Measurements from ENCODE around the gene KLF6.

Gene KLF6

DNA sequence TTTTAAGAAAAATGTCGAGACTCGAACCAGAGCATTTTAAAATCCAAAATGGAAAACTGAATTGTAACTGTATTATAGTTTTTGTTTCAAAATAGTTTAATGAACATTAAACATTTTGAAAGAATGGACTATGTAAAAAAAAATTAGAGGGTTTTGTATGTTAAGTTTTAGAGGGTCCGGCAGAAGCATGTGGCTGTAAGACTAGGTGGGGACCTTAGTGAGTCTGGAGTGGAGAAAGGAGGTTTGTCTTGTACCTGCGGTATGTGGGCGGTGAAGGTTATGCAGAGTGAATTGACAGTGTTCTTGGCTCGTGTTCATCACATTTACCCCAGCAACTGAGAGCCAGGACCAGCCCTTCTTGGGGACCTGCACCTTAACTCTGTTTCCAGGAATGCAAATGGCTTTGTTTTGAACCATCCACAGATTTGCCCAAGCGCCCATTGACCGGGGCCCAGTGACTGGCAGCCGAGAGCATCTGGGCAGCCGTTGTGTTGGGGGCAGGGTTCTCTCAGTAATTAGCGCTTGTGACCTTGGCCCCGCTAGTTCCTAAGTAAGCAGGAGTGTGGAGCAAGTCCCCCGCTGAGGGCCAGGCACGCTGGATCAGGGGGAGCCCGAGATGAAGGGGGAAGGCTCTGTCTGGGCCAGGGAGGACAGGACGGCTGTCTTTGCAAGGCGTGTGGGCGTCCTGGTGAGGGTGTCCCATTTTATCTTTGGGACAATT lies 1.4 kb upstream of the KLF6 start:
- H2AK5ac ChIP-seq (ENCODE audit: low read depth, low read length): no peak overlapping the region
- WGBS, 2 donors (ENCODE audit: extremely low coverage in 2 of 2, insufficient read length in 2 of 2, insufficient replicate concordance in 1 of 2): no CpG with 5 or more reads among the region's 18 CpGs
- peaks cover 6 to 13% of the 10 kb centered on the region in 2 donors for H3K4me1 ChIP-seq (ENCODE audit: control insufficient read depth in 2 of 2, insufficient read depth in 1 of 2, low read depth in 1 of 2, low read length in 2 of 2)
- peaks cover 3% of the 10 kb centered on the region for H3K79me1 ChIP-seq (ENCODE audit: low read depth, low read length)
- H2BK12ac ChIP-seq (ENCODE audit: low read length): no peak overlapping the region
- peak overlapping the region; percentile 2 for H3K4me2 ChIP-seq (ENCODE audit: insufficient read depth, low read length, poor library complexity, severe bottlenecking)
- H3K18ac ChIP-seq (ENCODE audit: low read length): peak overlapping the region; percentile 18
- H2AFZ ChIP-seq (ENCODE audit: low read length): no peak overlapping the region
- H4K8ac ChIP-seq (ENCODE audit: low read depth, low read length): no peak overlapping the region
- peaks cover 4 to 12% of the 10 kb centered on the region in 2 donors for H3K36me3 ChIP-seq (replicated peaks in 1 of 2; ENCODE audit: control insufficient read depth in 2 of 2, insufficient read depth in 2 of 2, low read length in 2 of 2)
- H3K14ac ChIP-seq (ENCODE audit: low read length): no peak overlapping the region
- H2BK120ac ChIP-seq (ENCODE audit: low read depth, low read length): no peak overlapping the region
- no peak overlapping the region for H3K4ac ChIP-seq (ENCODE audit: low read length)
- H3K9me3 ChIP-seq (replicated peaks in 1 of 2; ENCODE audit: control insufficient read depth in 2 of 2, insufficient read depth in 1 of 2, low read depth in 1 of 2, low read length in 2 of 2): peaks cover 0 to 20% of the 10 kb centered on the region in 2 donors
- H3K9ac ChIP-seq (ENCODE audit: low read depth, low read length, poor library complexity): no peak overlapping the region
- no peak overlapping the region for H2BK5ac ChIP-seq (ENCODE audit: low read length)
- no peak for DNase-seq (ENCODE audit: low spot score)
- H3K27ac ChIP-seq (replicated peaks; ENCODE audit: low read length): no peak overlapping the region
- no peak overlapping the region for H4K91ac ChIP-seq (ENCODE audit: low read depth, low read length, poor library complexity)
- H3K23ac ChIP-seq (ENCODE audit: low read depth, low read length, poor library complexity): peak overlapping the region; percentile 53
- peak overlapping the region in 1 of 2 donors; percentile 81 for H3K4me3 ChIP-seq (ENCODE audit: low read length in 2 of 2)
- H2BK15ac ChIP-seq (ENCODE audit: low read length): no peak overlapping the region
- H3K27me3 ChIP-seq (ENCODE audit: control insufficient read depth in 3 of 3, insufficient read depth in 3 of 3, low read depth in 1 of 3, low read length in 3 of 3): peaks cover 0 to 3% (median 0%) of the 10 kb centered on the region in 3 experiments

DNA sequence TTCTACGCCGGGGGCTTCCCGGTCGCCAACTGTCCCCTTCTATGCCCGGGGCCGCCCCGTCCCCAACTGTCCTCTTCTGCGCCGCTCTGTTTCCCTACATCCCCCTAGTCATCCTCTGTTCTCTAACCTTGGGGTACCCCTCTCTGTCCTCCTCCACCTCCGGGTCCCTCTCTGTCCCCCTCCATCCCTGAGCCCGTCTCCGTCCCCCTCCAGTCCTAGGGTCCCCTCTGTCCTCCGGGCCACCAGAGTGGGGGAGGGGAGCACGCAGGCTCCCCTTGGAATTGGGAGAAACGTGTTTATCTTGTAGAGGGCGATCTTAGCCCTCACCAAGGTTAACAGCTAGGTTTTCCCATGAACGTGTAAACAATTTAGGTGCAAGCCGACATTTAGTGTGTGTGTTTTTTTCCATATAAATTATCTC lies 852 bp upstream of the KLF6 start:
- H3K9me3 ChIP-seq (replicated peaks in 1 of 2; ENCODE audit: control insufficient read depth in 2 of 2, insufficient read depth in 1 of 2, low read depth in 1 of 2, low read length in 2 of 2): peaks cover 0 to 20% of the 10 kb centered on the region in 2 donors
- H3K9ac ChIP-seq (ENCODE audit: low read depth, low read length, poor library complexity): peak overlapping the region; percentile 88
- H3K4me1 ChIP-seq (ENCODE audit: control insufficient read depth in 2 of 2, insufficient read depth in 1 of 2, low read depth in 1 of 2, low read length in 2 of 2): peaks cover 6 to 13% of the 10 kb centered on the region in 2 donors
- H3K18ac ChIP-seq (ENCODE audit: low read length): peak overlapping the region; percentile 97
- peak overlapping the region; percentile 96 for H2BK5ac ChIP-seq (ENCODE audit: low read length)
- H4K8ac ChIP-seq (ENCODE audit: low read depth, low read length): no peak overlapping the region
- peaks cover 4% of the 10 kb centered on the region for H3K79me1 ChIP-seq (ENCODE audit: low read depth, low read length)
- peaks cover 10 to 18% of the 10 kb centered on the region in 2 donors for H3K36me3 ChIP-seq (replicated peaks in 1 of 2; ENCODE audit: control insufficient read depth in 2 of 2, insufficient read depth in 2 of 2, low read length in 2 of 2)
- H3K27me3 ChIP-seq (ENCODE audit: control insufficient read depth in 3 of 3, insufficient read depth in 3 of 3, low read depth in 1 of 3, low read length in 3 of 3): peaks cover 0 to 3% (median 0%) of the 10 kb centered on the region in 3 experiments
- H2BK12ac ChIP-seq (ENCODE audit: low read length): no peak overlapping the region
- H2AFZ ChIP-seq (ENCODE audit: low read length): peak overlapping the region; percentile 53
- no peak overlapping the region for H4K91ac ChIP-seq (ENCODE audit: low read depth, low read length, poor library complexity)
- WGBS, 2 donors (ENCODE audit: extremely low coverage in 2 of 2, insufficient read length in 2 of 2, insufficient replicate concordance in 1 of 2): no CpG with 5 or more reads among the region's 18 CpGs
- no peak overlapping the region for H3K14ac ChIP-seq (ENCODE audit: low read length)
- peak overlapping the region; percentile 100 for H3K23ac ChIP-seq (ENCODE audit: low read depth, low read length, poor library complexity)
- peak overlapping the region; percentile 56 for H2BK120ac ChIP-seq (ENCODE audit: low read depth, low read length)
- peak; percentile 35 for DNase-seq (ENCODE audit: low spot score)
- H3K4me2 ChIP-seq (ENCODE audit: insufficient read depth, low read length, poor library complexity, severe bottlenecking): peak overlapping the region; percentile 88
- peak overlapping the region; percentile 90 for H2BK15ac ChIP-seq (ENCODE audit: low read length)
- peak overlapping the region; percentile 78 for H3K27ac ChIP-seq (replicated peaks; ENCODE audit: low read length)
- peak overlapping the region; percentile 91 for H2AK5ac ChIP-seq (ENCODE audit: low read depth, low read length)
- H3K4ac ChIP-seq (ENCODE audit: low read length): no peak overlapping the region
- peak overlapping the region; percentile 77 to 81 for H3K4me3 ChIP-seq (ENCODE audit: low read length in 2 of 2)

DNA sequence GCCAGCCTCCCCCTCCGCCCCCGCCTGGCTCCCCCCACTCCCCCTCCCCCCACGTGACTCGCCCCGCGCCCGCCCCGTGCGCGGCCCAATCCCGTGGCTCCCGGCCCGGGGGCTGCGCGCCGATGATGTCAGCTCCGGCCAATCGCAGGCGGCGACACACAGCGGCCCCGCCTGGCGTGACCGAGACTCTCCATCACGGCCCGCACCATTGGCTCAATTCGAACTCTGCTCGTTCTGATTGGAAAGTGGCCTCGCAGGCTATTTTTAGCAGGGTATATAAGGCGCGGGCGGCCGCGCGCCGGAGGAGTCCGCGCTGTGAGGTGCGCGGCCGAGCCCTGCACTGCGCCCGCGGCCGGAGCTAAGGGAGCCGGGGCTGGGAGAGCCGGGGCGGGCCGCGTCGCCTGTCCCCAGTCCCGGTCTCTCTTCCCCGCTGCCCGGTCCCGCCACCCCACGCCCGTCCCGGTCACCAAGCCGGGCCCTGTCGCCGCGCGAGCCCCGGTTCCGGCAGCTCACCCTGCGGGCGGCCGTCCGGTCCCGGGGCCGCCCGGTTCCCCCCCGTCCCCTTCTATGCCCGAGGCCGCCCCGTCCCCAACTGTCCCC lies 342 bp upstream of the KLF6 start:
- Histone ChIP-seq H3K36me3 (replicated peaks in 1 of 2; ENCODE audit: control insufficient read depth in 2 of 2, insufficient read depth in 2 of 2, low read length in 2 of 2) (peaks cover 13 to 23% of the 10 kb centered on the region in 2 donors), H3K9me3 (replicated peaks in 1 of 2; ENCODE audit: control insufficient read depth in 2 of 2, insufficient read depth in 1 of 2, low read depth in 1 of 2, low read length in 2 of 2) (peaks cover 0 to 14% of the 10 kb centered on the region in 2 donors), H2AFZ (ENCODE audit: low read length) (peak overlapping the region; percentile 53), H3K4ac (ENCODE audit: low read length) (no peak overlapping the region), H3K9ac (ENCODE audit: low read depth, low read length, poor library complexity) (peak overlapping the region; percentile 88), H2BK120ac (ENCODE audit: low read depth, low read length) (peak overlapping the region; percentile 56), H3K4me1 (ENCODE audit: control insufficient read depth in 2 of 2, insufficient read depth in 1 of 2, low read depth in 1 of 2, low read length in 2 of 2) (peaks cover 6 to 13% of the 10 kb centered on the region in 2 donors), H3K27ac (replicated peaks; ENCODE audit: low read length) (peak overlapping the region; percentile 78), H2BK12ac (ENCODE audit: low read length) (no peak overlapping the region), H3K23ac (ENCODE audit: low read depth, low read length, poor library complexity) (peak overlapping the region; percentile 100), H3K4me3 (ENCODE audit: low read length in 2 of 2) (peak overlapping the region; percentile 93 to 99), H2BK5ac (ENCODE audit: low read length) (peak overlapping the region; percentile 96), H4K91ac (ENCODE audit: low read depth, low read length, poor library complexity) (no peak overlapping the region), H3K27me3 (ENCODE audit: control insufficient read depth in 3 of 3, insufficient read depth in 3 of 3, low read depth in 1 of 3, low read length in 3 of 3) (peaks cover 0 to 3% (median 0%) of the 10 kb centered on the region in 3 experiments), H2BK15ac (ENCODE audit: low read length) (peak overlapping the region; percentile 90), H4K8ac (ENCODE audit: low read depth, low read length) (no peak overlapping the region), H3K18ac (ENCODE audit: low read length) (peak overlapping the region; percentile 97), H3K14ac (ENCODE audit: low read length) (no peak overlapping the region), H3K4me2 (ENCODE audit: insufficient read depth, low read length, poor library complexity, severe bottlenecking) (peak overlapping the region; percentile 88), H2AK5ac (ENCODE audit: low read depth, low read length) (peak overlapping the region; percentile 91), H3K79me1 (ENCODE audit: low read depth, low read length) (peaks cover 4% of the 10 kb centered on the region)
- peak; percentile 98 for DNase-seq (ENCODE audit: low spot score)
- no CpG with 5 or more reads among the region's 76 CpGs for WGBS, 2 donors (ENCODE audit: extremely low coverage in 2 of 2, insufficient read length in 2 of 2, insufficient replicate concordance in 1 of 2)

Data from neuronal stem cell (in vitro differentiated cells).